ENCODE results near the gene CUBN. TPM values are rescaled to one million over a fixed set of nuclear protein-coding genes. Genes with fewer than 3 reads are reported as not detected.

The CUBN gene
- total and polyA plus RNA-seq, 10 of the 15 experiments (the other 5 are each of a cell fraction or from before 2014, with no cell fraction given), result under 0.01 to 0.14 (median 0.02) TPM; not detected in 6

GRCh38 chr10:16948361-16948760, 181.2 kb downstream of the CUBN start (continued):
- no peak for TF ChIP-seq TARDBP (IDR thresholded peaks at IDR 0.05; ENCODE audit: borderline replicate concordance)
- no peak for TF ChIP-seq SRF (IDR thresholded peaks at IDR 0.05; ENCODE audit: low read depth in 2 of 2, low read length in 2 of 2)
- no peak for TF ChIP-seq HCFC1 (IDR thresholded peaks at IDR 0.05; ENCODE audit: low read length)
- TF ChIP-seq MTA3 (IDR thresholded peaks at IDR 0.05; ENCODE audit: borderline replicate concordance, low read length), result no peak
- no peak for TF ChIP-seq ZSCAN29 (IDR thresholded peaks at IDR 0.05)
- no peak for TF ChIP-seq DPF2 (IDR thresholded peaks at IDR 0.05)
- TF ChIP-seq KLF5 (IDR thresholded peaks at IDR 0.05; ENCODE audit: partially characterized antibody), result no peak
- TF ChIP-seq IRF4 (IDR thresholded peaks at IDR 0.05; ENCODE audit: low read depth, low read length), result no peak

- in situ Hi-C loops (cut with MboI), result no loop called here
- ChIA-PET POLR2A (no interaction called here), RAD21 (ENCODE audit: unreplicated experiment) (no interaction called here), SMC1A (ENCODE audit: uncharacterized antibody, unreplicated experiment) (no interaction called here), CTCF (interaction anchor here (0.7 kb wide), 1 partner anchor 12 kb away, joined by 3 read pairs; no protein-coding TSS in a partner anchor)
- 59% methylated on average over 5 of the region's 5 CpGs for WGBS (ENCODE audit: insufficient coverage, insufficient replicate concordance, low lambda C conversion rate, missing lambda C conversion rate)
- Histone ChIP-seq H3K4me1 (ENCODE audit: control insufficient read depth, insufficient read depth, low read length) (no peaks in the 10 kb centered on the region), H3K27ac (ENCODE audit: control insufficient read depth, insufficient read depth) (no peak overlapping the region), H4K20me1 (ENCODE audit: control insufficient read depth, insufficient read depth) (no peaks in the 10 kb centered on the region), H3K9ac (ENCODE audit: control insufficient read depth, insufficient read depth, low read length) (no peak overlapping the region), H3K27me3 (replicated peaks in 1 of 2; ENCODE audit: control insufficient read depth in 2 of 2, insufficient read depth in 2 of 2, low read length in 1 of 2) (no peaks in the 10 kb centered on the region), H3K36me3 (ENCODE audit: control insufficient read depth in 2 of 2, insufficient read depth in 2 of 2, low read length in 1 of 2) (no peaks in the 10 kb centered on the region), H3K9me3 (replicated peaks; ENCODE audit: control insufficient read depth, insufficient read depth, low read length) (no peaks in the 10 kb centered on the region), H2AFZ (ENCODE audit: control insufficient read depth, low read depth, low read length) (no peak overlapping the region), H3K4me2 (ENCODE audit: control insufficient read depth, insufficient read depth) (no peak overlapping the region), H3K4me3 (no peak overlapping the region), H3K79me2 (ENCODE audit: control insufficient read depth, insufficient read depth, low read length) (no peaks in the 10 kb centered on the region)
- intact Hi-C loops (cut with micrococcal nuclease; ENCODE audit: unreplicated experiment), result no loop called here
- no peak for ATAC-seq
- DNase-seq (ENCODE audit: low read depth, low spot score), result no peak
- BruUV-seq (replicated peaks), result no TSS peak
- TF ChIP-seq ZBTB4 (CRISPR knock-in tag; IDR thresholded peaks at IDR 0.05) (no peak), BHLHE40 (IDR thresholded peaks at IDR 0.05; ENCODE audit: borderline replicate concordance in 1 of 2, low read depth in 2 of 2, low read length in 1 of 2) (no peak)
- no peak for FAIRE-seq
Observed at GRCh38 chr10:16947069-16947468, 182.5 kb downstream of the CUBN start.

All from GM12878 (cell line).